ENCODE measurements around the gene PACS2. TPM values are rescaled to one million over a fixed set of nuclear protein-coding genes. Genes with fewer than 3 reads are reported as not detected.

PACS2 gene
- total RNA-seq, 3 donors from 2014 or later = 46.0 to 70.9 (median 67.8) TPM

GRCh38 chr14:105392131-105393090 is 77.9 kb downstream of the PACS2 start:
- H3K36me3 ChIP-seq = no peaks in the 10 kb centered on the region
- no peak overlapping the region for H3K4me3 ChIP-seq
- no peak overlapping the region for H3K27ac ChIP-seq
- H3K27me3 ChIP-seq = no peaks in the 10 kb centered on the region
- no peak for TF ChIP-seq POLR2AphosphoS5 (IDR thresholded peaks at IDR 0.05)
- no peak for TF ChIP-seq POLR2A (IDR thresholded peaks at IDR 0.05)
- no peak for TF ChIP-seq CTCF (IDR thresholded peaks at IDR 0.05)
- H3K9me3 ChIP-seq = no peaks in the 10 kb centered on the region
- no peak for DNase-seq (ENCODE audit: low spot score in 2 of 2)
- H3K4me1 ChIP-seq = no peaks in the 10 kb centered on the region
- intact Hi-C loops (cut with DNase I; ENCODE audit: low total_unique reads) = no loop called here

DNA sequence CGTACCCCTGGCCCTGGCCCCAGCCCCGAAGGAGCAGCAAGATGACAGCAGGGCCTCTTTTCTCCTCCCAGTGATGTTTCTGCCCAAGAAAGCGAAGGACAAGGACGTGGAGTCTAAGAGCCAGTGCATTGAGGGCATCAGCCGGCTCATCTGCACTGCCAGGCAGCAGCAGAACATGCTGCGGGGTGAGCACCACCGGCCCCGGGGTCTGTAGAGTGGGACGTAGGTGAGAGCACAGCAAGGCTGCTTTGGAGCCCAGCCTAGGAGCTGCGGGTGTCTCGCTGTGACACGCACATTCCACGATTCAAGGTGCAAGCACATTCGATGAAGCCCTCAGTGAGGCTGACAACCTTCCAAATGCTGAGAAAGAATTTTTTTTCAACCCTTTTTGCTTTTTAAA is 78.6 kb downstream of the PACS2 start:
- no peak overlapping the region for H3K4me3 ChIP-seq
- no peaks in the 10 kb centered on the region for H3K36me3 ChIP-seq
- H3K27me3 ChIP-seq = no peaks in the 10 kb centered on the region
- DNase-seq (ENCODE audit: low spot score in 2 of 2) = no peak
- no peaks in the 10 kb centered on the region for H3K9me3 ChIP-seq
- intact Hi-C loops (cut with DNase I; ENCODE audit: low total_unique reads) = no loop called here
- peaks cover 0 to 4% of the 10 kb centered on the region in 2 donors for H3K4me1 ChIP-seq
- TF ChIP-seq POLR2AphosphoS5 (IDR thresholded peaks at IDR 0.05) (no peak), CTCF (IDR thresholded peaks at IDR 0.05) (no peak), POLR2A (IDR thresholded peaks at IDR 0.05) (no peak)
- no peak overlapping the region for H3K27ac ChIP-seq

GRCh38 chr14:105394714-105395537 is 80.4 kb downstream of the PACS2 start:
- Histone ChIP-seq H3K27me3 (no peaks in the 10 kb centered on the region), H3K4me1 (peaks cover 0 to 4% of the 10 kb centered on the region in 2 donors), H3K27ac (no peak overlapping the region), H3K4me3 (no peak overlapping the region), H3K36me3 (no peaks in the 10 kb centered on the region), H3K9me3 (no peaks in the 10 kb centered on the region)
- DNase-seq (ENCODE audit: low spot score in 2 of 2) = no peak
- intact Hi-C loops (cut with DNase I; ENCODE audit: low total_unique reads) = no loop called here
- TF ChIP-seq POLR2A (IDR thresholded peaks at IDR 0.05) (no peak), CTCF (IDR thresholded peaks at IDR 0.05) (no peak), POLR2AphosphoS5 (IDR thresholded peaks at IDR 0.05) (no peak)

- Histone ChIP-seq H3K4me3 (no peak overlapping the region), H3K27me3 (no peaks in the 10 kb centered on the region), H3K9me3 (no peaks in the 10 kb centered on the region), H3K36me3 (no peaks in the 10 kb centered on the region), H3K4me1 (peaks cover 0 to 4% of the 10 kb centered on the region in 2 donors), H3K27ac (no peak overlapping the region)
- TF ChIP-seq POLR2A (IDR thresholded peaks at IDR 0.05) (no peak), CTCF (IDR thresholded peaks at IDR 0.05) (no peak), POLR2AphosphoS5 (IDR thresholded peaks at IDR 0.05) (no peak)
- intact Hi-C loops (cut with DNase I; ENCODE audit: low total_unique reads) = no loop called here
- no peak for DNase-seq (ENCODE audit: low spot score in 2 of 2)
These were observed 80.9 kb downstream of the PACS2 start for GRCh38 chr14:105395538-105395854.

All from breast epithelium (tissue), 4 donors.